ENCODE results near the gene BAIAP2L2.

Gene BAIAP2L2

DNA sequence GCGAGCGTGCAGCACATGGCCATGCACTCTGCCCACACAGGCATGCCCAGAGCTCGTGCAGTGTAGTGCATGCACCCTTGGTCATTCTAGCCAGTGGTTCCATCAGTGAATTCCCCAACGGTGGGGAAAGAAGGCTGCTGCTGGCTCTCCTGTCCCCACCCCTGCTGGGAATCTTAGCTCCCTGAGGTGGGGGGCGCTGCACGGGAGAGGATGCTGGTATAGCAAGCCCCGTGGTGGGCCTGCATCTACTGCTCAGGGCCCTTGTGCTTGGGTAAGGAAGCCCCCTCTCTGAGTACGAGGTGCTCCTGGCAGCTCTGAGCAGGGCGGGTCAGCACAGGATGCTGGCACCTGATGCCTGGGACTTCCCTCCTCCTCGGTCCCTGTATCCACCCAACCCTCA lies 18.5 kb upstream of the BAIAP2L2 start:
- TF ChIP-seq POLR2AphosphoS5 (IDR thresholded peaks at IDR 0.05; ENCODE audit: low read depth, low read length): no peak
- no peak for TF ChIP-seq FOXP2 (optimal IDR thresholded peaks at IDR 0.05; ENCODE audit: borderline replicate concordance, extremely low read depth, extremely low read length, insufficient read depth)
- TF ChIP-seq TAF1 (IDR thresholded peaks at IDR 0.05; ENCODE audit: borderline replicate concordance, insufficient read depth, low read length): no peak
- no peak for TF ChIP-seq SIN3A (IDR thresholded peaks at IDR 0.05; ENCODE audit: borderline replicate concordance, insufficient read depth, low read length)
- TF ChIP-seq, protein P1, sequence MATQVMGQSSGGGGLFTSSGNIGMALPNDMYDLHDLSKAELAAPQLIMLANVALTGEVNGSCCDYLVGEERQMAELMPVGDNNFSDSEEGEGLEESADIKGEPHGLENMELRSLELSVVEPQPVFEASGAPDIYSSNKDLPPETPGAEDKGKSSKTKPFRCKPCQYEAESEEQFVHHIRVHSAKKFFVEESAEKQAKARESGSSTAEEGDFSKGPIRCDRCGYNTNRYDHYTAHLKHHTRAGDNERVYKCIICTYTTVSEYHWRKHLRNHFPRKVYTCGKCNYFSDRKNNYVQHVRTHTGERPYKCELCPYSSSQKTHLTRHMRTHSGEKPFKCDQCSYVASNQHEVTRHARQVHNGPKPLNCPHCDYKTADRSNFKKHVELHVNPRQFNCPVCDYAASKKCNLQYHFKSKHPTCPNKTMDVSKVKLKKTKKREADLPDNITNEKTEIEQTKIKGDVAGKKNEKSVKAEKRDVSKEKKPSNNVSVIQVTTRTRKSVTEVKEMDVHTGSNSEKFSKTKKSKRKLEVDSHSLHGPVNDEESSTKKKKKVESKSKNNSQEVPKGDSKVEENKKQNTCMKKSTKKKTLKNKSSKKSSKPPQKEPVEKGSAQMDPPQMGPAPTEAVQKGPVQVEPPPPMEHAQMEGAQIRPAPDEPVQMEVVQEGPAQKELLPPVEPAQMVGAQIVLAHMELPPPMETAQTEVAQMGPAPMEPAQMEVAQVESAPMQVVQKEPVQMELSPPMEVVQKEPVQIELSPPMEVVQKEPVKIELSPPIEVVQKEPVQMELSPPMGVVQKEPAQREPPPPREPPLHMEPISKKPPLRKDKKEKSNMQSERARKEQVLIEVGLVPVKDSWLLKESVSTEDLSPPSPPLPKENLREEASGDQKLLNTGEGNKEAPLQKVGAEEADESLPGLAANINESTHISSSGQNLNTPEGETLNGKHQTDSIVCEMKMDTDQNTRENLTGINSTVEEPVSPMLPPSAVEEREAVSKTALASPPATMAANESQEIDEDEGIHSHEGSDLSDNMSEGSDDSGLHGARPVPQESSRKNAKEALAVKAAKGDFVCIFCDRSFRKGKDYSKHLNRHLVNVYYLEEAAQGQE (IDR thresholded peaks at IDR 0.05; ENCODE audit: insufficient read depth in 1 of 2, low read depth in 2 of 2, low read length in 2 of 2): no peak

GRCh38 chr22:38127869-38128268 lies 17.4 kb upstream of the BAIAP2L2 start:
- TF ChIP-seq, protein P1 (IDR thresholded peaks at IDR 0.05; ENCODE audit: insufficient read depth in 1 of 2, low read depth in 2 of 2, low read length in 2 of 2): no peak
- TF ChIP-seq POLR2AphosphoS5 (IDR thresholded peaks at IDR 0.05; ENCODE audit: low read depth, low read length): no peak
- TF ChIP-seq FOXP2 (optimal IDR thresholded peaks at IDR 0.05; ENCODE audit: borderline replicate concordance, extremely low read depth, extremely low read length, insufficient read depth): no peak
- no peak for TF ChIP-seq SIN3A (IDR thresholded peaks at IDR 0.05; ENCODE audit: borderline replicate concordance, insufficient read depth, low read length)
- TF ChIP-seq TAF1 (IDR thresholded peaks at IDR 0.05; ENCODE audit: borderline replicate concordance, insufficient read depth, low read length): no peak

DNA sequence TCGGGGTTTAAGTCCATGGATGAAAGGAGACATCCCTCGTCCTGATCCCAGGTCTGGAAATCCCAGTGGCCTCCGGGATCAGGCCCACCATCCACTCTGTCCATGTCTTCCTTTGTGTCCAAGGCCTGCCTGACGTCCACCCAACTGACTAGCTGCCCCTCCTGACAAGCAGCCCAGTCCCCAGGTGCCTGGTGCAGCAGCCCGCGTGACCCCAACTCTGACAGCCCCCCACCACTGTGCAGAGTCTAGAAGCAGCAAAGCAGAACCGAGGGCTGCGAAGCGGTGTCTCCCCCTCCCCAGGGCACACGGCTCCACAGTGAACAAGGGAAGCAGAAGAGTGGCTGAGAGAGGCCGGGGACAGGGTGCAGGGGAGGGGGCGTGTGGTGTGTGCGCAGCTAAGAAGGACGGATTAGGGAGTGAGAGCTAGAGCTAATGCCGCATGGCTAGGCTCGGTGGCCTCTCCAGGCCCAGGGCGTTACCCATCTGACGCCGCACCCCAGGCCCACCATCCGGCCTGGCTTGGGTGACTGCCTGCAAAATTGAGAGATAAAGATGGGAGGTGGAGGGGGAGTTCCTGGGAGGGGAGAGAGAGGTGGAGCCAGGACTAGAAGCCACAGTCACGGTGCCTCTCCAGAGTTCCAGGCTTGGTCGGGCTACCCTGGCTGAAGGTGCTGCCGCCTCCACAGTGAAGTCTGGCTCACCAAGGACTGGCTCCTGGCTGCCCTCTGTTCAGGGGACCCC lies 16.6 kb upstream of the BAIAP2L2 start:
- TF ChIP-seq SIN3A (IDR thresholded peaks at IDR 0.05; ENCODE audit: borderline replicate concordance, insufficient read depth, low read length) (no peak), FOXP2 (optimal IDR thresholded peaks at IDR 0.05; ENCODE audit: borderline replicate concordance, extremely low read depth, extremely low read length, insufficient read depth) (no peak), TAF1 (IDR thresholded peaks at IDR 0.05; ENCODE audit: borderline replicate concordance, insufficient read depth, low read length) (no peak), POLR2AphosphoS5 (IDR thresholded peaks at IDR 0.05; ENCODE audit: low read depth, low read length) (no peak)
- TF ChIP-seq, protein P1 (IDR thresholded peaks at IDR 0.05; ENCODE audit: insufficient read depth in 1 of 2, low read depth in 2 of 2, low read length in 2 of 2): no peak

GRCh38 chr22:38125751-38126201 lies 15.3 kb upstream of the BAIAP2L2 start:
- TF ChIP-seq TAF1 (IDR thresholded peaks at IDR 0.05; ENCODE audit: borderline replicate concordance, insufficient read depth, low read length) (no peak), POLR2AphosphoS5 (IDR thresholded peaks at IDR 0.05; ENCODE audit: low read depth, low read length) (no peak), FOXP2 (optimal IDR thresholded peaks at IDR 0.05; ENCODE audit: borderline replicate concordance, extremely low read depth, extremely low read length, insufficient read depth) (no peak), SIN3A (IDR thresholded peaks at IDR 0.05; ENCODE audit: borderline replicate concordance, insufficient read depth, low read length) (no peak)
- TF ChIP-seq, protein P1 (IDR thresholded peaks at IDR 0.05; ENCODE audit: insufficient read depth in 1 of 2, low read depth in 2 of 2, low read length in 2 of 2): no peak

Measured in PFSK-1 (cell line).